PC-3 (cell line): ENCODE results near the gene SRCAP. TPM values are rescaled to one million over a fixed set of nuclear protein-coding genes. Genes with fewer than 3 reads are reported as not detected.

ENCODE experiments used
- ATAC-seq: fragments of 200-7000 bp; cut with Tn5 transposase; 2 replicates; pipeline ENCODE4 v1.9.1; 2020; ENCODE audit warnings: mild to moderate bottlenecking, moderate library complexity
- BruUV-seq: library from RNA; stranded (reverse); fragments of 400-500 nt; replicated peaks from 2 replicates; lab custom pipeline; 2021; lab: Mats Ljungman, UMichigan
- CTCF ChIA-PET: fragments of 300-600 bp; sonication (Branson Sonifier 250); formaldehyde crosslinking; loops from one replicate; lab custom pipeline; 2022; ENCODE audit warnings: antibody characterized with exemption; lab: Charles Lee
- POLR2A ChIA-PET: fragments of 300-600 bp; sonication (Branson Sonifier 250); formaldehyde crosslinking; loops from one replicate; lab custom pipeline; 2022; ENCODE audit warnings: antibody characterized with exemption; ENCODE audit not compliant: unreplicated experiment; lab: Charles Lee
- DNase-seq: peaks from one replicate; pipeline ENCODE4 v3.0.0-alpha.2; 2015
- H2AFZ ChIP-seq: fragments of 300-600 bp; sonication (generic); 2 replicates; pipeline ENCODE4 v1.6.0; 2016; ENCODE audit warnings: antibody characterized with exemption, low read length
- H3F3A ChIP-seq: fragments of 300-600 bp; sonication (generic); one replicate; pipeline ENCODE4 v1.6.0; 2017; ENCODE audit warnings: antibody characterized with exemption, low read length, control low read depth, mild to moderate bottlenecking; ENCODE audit not compliant: unreplicated experiment
- H3K27ac ChIP-seq: fragments of 300-600 bp; sonication (generic); 2 replicates; pipeline ENCODE4 v1.5.1; 2016; ENCODE audit warnings: mild to moderate bottlenecking, low read length
- H3K27me3 ChIP-seq: fragments of 300-600 bp; sonication (generic); 2 replicates; pipeline ENCODE4 v1.6.1; 2016; ENCODE audit warnings: low read length, mixed read lengths
- H3K36me3 ChIP-seq: fragments of 300-600 bp; sonication (generic); 2 replicates; pipeline ENCODE4 v1.6.1; 2016; ENCODE audit warnings: low read depth, mixed run types, low read length, mixed read lengths
- H3K4me1 ChIP-seq: fragments of 300-600 bp; sonication (generic); 2 replicates; pipeline ENCODE4 v1.5.1; 2016; ENCODE audit warnings: low read length; ENCODE audit not compliant: insufficient read depth
- H3K4me2 ChIP-seq: fragments of 300-600 bp; sonication (generic); 2 replicates; pipeline ENCODE4 v1.6.0; 2016; ENCODE audit warnings: low read length
- H3K4me3 ChIP-seq: fragments of 300-600 bp; sonication (generic); 2 replicates; pipeline ENCODE4 v1.5.1; 2016; ENCODE audit warnings: mild to moderate bottlenecking, low read length, mixed read lengths
- H3K79me2 ChIP-seq: fragments of 300-600 bp; sonication (generic); 2 replicates; pipeline ENCODE4 v1.6.1; 2017; ENCODE audit warnings: low read length, mixed read lengths
- H3K9ac ChIP-seq: fragments of 300-600 bp; sonication (generic); 2 replicates; pipeline ENCODE4 v1.6.0; 2016; ENCODE audit warnings: mild to moderate bottlenecking, low read length
- H3K9me2 ChIP-seq: fragments of 300-600 bp; sonication (generic); replicated peaks from 2 replicates; pipeline ENCODE4 v1.6.1; 2016; ENCODE audit warnings: mixed run types, low read length, mixed read lengths
- H3K9me3 ChIP-seq: fragments of 300-600 bp; sonication (generic); 2 replicates; pipeline ENCODE4 v1.6.1; 2016; ENCODE audit warnings: low read length, mixed read lengths
- H4K20me1 ChIP-seq: fragments of 300-600 bp; sonication (generic); 2 replicates; pipeline ENCODE4 v1.6.1; 2016; ENCODE audit warnings: low read length, mixed read lengths
- CTCF ChIP-seq: fragments of 300-600 bp; sonication (generic); conservative IDR thresholded peaks from 2 replicates; pipeline ENCODE4 v1.5.1; 2017; ENCODE audit warnings: antibody characterized with exemption, low read depth, mild to moderate bottlenecking, low read length
- EZH2 ChIP-seq: fragments of 300-600 bp; sonication (generic); IDR thresholded peaks from one replicate; pipeline ENCODE4 v1.6.1; 2017; ENCODE audit warnings: antibody characterized with exemption, mild to moderate bottlenecking, low read length; ENCODE audit not compliant: unreplicated experiment
- EZH2phosphoT487 ChIP-seq: fragments of 300-600 bp; sonication (generic); IDR thresholded peaks from 2 replicates; pipeline ENCODE4 v1.6.1; 2018; ENCODE audit warnings: mild to moderate bottlenecking, antibody characterized with exemption, low read length, borderline replicate concordance
- intact Hi-C: fragments of 100-400 bp; cut with micrococcal nuclease; formaldehyde crosslinking; loops from 2 replicates; pipeline ENCODE4 v1.9.0; 2023
- total RNA-seq: library from RNA; depleted of rRNA; stranded (reverse); fragments of >200 nt; gene quantifications from 2 replicates; pipeline ENCODE4 v1.2.3, GENCODE V29; 2014

The SRCAP gene
- total RNA-seq, 1 experiment from 2014 or later = 19.0 TPM

- Histone ChIP-seq H4K20me1 (no peaks in the 10 kb centered on the region), H3K9me2 (no peaks in the 10 kb centered on the region), H3K9ac (no peak overlapping the region), H3K4me1 (peaks cover 8% of the 10 kb centered on the region), H3K9me3 (no peaks in the 10 kb centered on the region), H3K4me3 (no peak overlapping the region), H3K79me2 (peaks cover 10% of the 10 kb centered on the region), H3K4me2 (no peak overlapping the region), H3K27ac (no peak overlapping the region), H3F3A (no peaks in the 10 kb centered on the region), H2AFZ (no peak overlapping the region), H3K27me3 (no peaks in the 10 kb centered on the region), H3K36me3 (no peaks in the 10 kb centered on the region)
- intact Hi-C loops = no loop called here
- CTCF ChIA-PET = no interaction called here
- ATAC-seq = no peak
- TF ChIP-seq EZH2 (no peak), EZH2phosphoT487 (no peak), CTCF (no peak)
- POLR2A ChIA-PET = no interaction called here
- no TSS peak for BruUV-seq
- no peak for DNase-seq
Measured at GRCh38 chr16:30757316-30757715, 58.3 kb downstream of the SRCAP start.

DNA sequence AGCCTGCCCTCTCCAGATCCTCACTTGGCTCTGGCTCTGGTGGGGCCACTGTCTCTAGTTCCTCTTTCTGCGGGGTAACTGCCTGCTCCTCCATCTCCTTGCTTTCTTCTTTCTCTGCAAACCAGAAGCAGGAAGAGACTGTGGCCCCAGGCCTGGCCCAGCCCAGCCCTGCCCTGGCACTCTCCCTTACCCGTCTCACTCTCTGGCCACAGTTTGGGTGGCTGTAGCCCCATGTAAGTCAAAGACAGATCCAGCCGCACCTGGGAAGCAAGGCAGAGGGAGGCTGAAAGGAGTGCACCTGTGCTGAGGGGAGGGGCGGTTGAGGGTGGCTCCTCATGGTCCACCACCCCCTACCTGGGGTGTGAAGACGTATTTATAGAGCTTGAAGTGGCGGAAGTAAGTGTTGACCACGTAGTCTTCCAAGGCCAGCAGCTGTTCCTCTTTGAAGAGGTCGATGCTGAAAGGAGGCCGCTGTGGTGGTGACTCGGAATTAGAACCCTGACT, 60.1 kb downstream of the SRCAP start:
- Histone ChIP-seq H3K4me2 (no peak overlapping the region), H3F3A (no peaks in the 10 kb centered on the region), H3K9me3 (no peaks in the 10 kb centered on the region), H3K79me2 (peaks cover 27% of the 10 kb centered on the region), H3K9ac (no peak overlapping the region), H3K9me2 (no peaks in the 10 kb centered on the region), H3K27me3 (no peaks in the 10 kb centered on the region), H3K27ac (no peak overlapping the region), H2AFZ (no peak overlapping the region), H4K20me1 (peaks cover 4% of the 10 kb centered on the region; the same call in 1 of the 2 replicates), H3K36me3 (peaks cover 2% of the 10 kb centered on the region; the same call in 1 of the 2 replicates), H3K4me1 (peaks cover 20% of the 10 kb centered on the region), H3K4me3 (no peak overlapping the region)
- DNase-seq (no peak), ATAC-seq (no peak)
- BruUV-seq = no TSS peak
- ChIA-PET CTCF (no interaction called here), POLR2A (no interaction called here)
- intact Hi-C loops = no loop called here
- TF ChIP-seq EZH2phosphoT487 = no peak
- no peak for TF ChIP-seq EZH2
- no peak for TF ChIP-seq CTCF

GRCh38 chr16:30760001-30760559, 61.1 kb downstream of the SRCAP start:
- POLR2A ChIA-PET = no interaction called here
- Histone ChIP-seq H3K4me3 (peak overlapping the region; percentile 82; the same call in 1 of the 2 replicates), H3K9ac (no peak overlapping the region), H2AFZ (no peak overlapping the region), H3F3A (no peaks in the 10 kb centered on the region), H3K36me3 (peaks cover 9% of the 10 kb centered on the region; the same call in 1 of the 2 replicates), H4K20me1 (peaks cover 4% of the 10 kb centered on the region; the same call in 1 of the 2 replicates), H3K27ac (no peak overlapping the region), H3K9me3 (no peaks in the 10 kb centered on the region), H3K9me2 (no peaks in the 10 kb centered on the region), H3K4me1 (peaks cover 20% of the 10 kb centered on the region), H3K27me3 (no peaks in the 10 kb centered on the region), H3K4me2 (peak overlapping the region; percentile 93), H3K79me2 (peaks cover 33% of the 10 kb centered on the region)
- BruUV-seq = no TSS peak
- DNase-seq = no peak
- CTCF ChIA-PET = interaction anchor here (0.6 kb wide), 1 partner anchor 234 kb away, joined by 13 read pairs; no protein-coding TSS in a partner anchor
- TF ChIP-seq EZH2 (no peak), CTCF (no peak), EZH2phosphoT487 (no peak)
- ATAC-seq = no peak
- intact Hi-C loops = loop anchor here (5.0 kb wide), 1 partner anchor 103 kb away; the partner anchor contains the start of gene FBRS
